GM18517 (cell line): ENCODE data around the gene ANKRD11.
"Not testable (repeated sequence)": the region's sequence is repeated elsewhere in the genome, so short reads cannot be mapped to it uniquely, and the experiment has no call there.

Source experiments
- ATAC-seq: cut with Tn5 transposase; IDR thresholded peaks from one replicate; pipeline ENCODE4 v1.9.1; 2021; ENCODE audit warnings: mild to moderate bottlenecking, moderate library complexity; ENCODE audit not compliant: unreplicated experiment

The ANKRD11 gene

DNA sequence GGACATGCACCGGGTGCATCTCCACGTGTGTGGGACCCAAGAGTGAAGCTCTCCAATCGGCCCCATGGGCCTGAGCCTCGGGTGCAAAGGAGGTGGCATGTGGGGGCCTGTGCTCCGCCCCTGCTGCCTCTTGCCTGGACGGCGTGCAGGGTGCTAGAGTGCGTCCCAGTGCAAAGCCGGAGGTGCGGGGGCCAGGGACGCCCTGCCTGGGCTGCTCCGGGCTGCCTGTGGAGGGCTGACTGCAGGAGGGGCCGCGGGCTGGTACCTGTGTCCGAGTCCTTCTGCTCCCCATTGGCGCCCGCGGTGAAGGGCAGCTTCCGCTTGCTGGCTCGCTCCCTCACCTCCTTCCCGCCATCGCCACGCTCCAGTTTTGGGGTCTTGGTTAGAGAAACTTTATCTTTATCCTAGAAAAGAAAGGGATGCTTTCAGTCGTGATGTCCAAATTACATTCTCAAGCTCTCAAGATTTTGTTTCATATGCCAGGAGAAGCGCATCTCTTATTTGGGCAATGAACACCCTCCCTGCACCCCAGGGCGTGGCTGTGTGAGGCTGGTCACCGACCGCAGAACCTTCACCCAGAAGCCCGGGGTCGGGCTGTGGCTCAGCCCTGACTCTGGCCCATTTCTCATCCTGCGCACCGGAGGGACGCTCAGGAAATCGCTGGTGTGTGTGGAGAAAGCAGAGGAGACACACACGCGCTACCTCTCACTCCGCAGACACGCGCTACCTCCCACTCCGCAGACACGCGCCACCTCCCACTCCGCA, 185.2 kb downstream of the ANKRD11 start:
- ATAC-seq, result no peak

DNA sequence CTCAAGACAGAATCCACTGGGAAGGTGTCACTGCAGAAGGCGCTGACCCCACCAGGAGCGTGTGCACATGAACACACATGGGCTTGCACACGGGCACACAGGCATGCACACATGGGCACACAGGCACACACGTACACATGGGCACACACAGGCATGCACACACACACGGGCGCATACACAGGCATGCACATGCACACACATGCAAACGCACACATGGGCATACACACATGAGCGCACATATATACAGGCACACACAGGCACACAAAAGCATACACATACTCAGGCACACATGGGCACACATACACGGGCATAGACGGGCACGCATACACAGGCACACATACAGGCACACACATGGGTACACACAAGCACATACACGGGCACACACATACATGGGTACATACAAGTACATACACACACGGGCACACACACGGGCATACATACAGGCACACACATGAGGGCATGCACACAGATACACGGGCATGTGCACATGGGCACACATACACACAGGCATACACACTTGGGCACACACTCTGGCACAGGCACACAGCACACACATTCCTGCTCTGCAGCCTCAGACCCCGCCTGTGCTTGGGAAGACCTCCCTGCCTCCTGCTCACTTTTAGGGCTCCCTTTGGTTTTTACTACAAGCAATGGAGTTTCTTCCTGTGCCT, 186.0 kb downstream of the ANKRD11 start:
- no peak for ATAC-seq

DNA sequence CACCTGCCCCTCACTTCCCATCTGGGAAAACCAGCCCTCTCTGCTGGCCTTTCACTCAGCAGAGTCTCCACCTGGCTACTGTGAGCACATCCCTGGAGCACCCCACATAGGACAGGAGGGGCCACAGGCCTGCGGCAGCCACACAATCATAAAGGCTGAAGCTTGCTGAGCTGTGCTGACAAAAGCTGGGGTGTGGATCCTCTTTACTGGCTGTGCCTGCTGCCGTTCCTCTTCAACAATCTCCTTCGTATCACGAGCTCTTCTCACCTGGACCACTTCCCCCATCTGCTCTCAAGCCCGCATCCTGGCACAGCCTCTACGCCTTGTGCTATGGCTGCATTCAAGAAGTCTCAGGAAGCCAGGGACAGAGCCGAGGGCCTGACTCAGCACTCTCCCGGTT, 186.7 kb downstream of the ANKRD11 start:
- no peak for ATAC-seq

DNA sequence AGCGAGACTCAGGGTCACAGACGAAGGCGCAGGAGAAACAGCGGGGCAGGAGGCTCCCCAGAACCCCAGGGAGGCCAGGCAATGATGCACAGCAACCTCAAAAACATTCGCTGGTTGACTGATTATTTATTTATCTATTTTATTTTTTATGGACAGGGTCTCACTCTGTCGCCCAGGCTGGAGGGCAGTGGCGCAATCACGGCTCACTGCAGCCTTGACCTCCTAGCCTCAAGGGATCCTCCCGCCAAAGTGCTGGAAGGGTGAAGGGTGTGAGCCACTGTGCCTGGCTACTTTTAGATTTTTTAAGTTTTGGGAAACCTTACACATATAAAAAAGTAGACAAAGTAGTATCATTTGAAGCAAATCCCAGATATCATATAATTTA, 189.4 kb downstream of the ANKRD11 start:
- ATAC-seq, result no peak

GRCh38 chr16:89300311-89300975, 189.9 kb downstream of the ANKRD11 start:
- ATAC-seq, result no peak

DNA sequence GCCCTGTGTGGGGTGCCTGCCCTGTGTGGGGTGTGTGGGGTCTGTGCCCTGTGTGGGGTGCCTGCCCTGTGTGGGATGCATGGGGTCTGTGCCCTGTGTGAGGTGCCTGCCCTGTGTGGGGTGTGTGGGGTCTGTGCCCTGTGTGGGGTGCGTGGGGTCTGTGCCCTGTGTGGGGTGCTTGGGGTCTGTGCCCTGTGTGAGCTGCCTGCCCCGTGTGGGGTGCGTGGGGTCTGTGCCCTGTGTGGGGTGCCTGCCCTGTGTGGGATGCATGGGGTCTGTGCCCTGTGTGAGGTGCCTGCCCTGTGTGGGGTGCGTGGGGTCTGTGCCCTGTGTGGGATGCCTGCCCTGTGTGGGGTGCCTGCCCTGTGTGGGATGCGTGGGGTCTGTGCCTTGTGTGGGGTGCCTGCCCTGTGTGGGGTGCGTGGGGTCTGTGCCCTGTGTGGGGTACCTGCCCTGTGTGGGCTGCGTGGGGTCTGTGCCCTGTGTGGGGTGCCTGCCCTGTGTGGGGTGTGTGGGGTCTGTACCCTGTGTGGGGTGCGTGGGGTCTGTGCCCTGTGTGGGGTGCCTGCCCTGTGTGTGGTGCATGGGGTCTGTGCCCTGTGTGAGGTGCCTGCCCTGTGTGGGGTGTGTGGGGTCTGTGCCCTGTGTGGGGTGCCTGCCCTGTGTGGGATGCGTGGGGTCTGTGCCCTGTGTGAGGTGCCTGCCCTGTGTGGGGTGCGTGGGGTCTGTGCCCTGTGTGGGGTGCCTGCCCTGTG, 190.8 kb downstream of the ANKRD11 start:
- ATAC-seq, result not testable (repeated sequence)

DNA sequence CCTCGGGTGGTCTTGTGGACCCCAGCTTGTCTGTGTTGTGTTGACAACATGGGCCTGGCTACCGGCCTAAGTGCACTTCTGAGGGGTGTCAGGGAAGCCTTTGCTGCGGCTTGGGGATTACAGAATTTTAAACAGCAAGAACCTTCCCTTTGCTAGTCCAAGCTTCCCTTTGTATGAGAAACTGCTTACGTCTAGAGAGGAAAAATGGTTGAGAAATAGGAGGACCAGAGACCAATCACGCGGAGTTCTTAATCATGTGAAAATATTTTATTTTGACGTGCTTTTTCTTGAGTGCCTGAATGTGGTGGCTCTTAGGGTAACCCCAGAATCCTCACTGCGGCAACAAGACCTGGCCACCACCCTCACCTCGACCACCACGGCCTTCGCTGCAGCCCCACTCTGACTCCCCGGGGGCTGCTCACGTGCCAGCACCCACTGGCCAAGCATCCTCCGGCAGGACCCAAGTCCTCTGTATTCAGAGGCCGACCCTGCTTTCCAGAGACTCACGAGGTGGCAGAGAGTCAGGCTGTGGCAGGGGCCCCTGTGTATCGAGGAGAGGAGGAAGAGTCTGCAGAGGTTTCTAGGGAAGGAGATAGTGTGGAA, 191.6 kb downstream of the ANKRD11 start:
- no peak for ATAC-seq

DNA sequence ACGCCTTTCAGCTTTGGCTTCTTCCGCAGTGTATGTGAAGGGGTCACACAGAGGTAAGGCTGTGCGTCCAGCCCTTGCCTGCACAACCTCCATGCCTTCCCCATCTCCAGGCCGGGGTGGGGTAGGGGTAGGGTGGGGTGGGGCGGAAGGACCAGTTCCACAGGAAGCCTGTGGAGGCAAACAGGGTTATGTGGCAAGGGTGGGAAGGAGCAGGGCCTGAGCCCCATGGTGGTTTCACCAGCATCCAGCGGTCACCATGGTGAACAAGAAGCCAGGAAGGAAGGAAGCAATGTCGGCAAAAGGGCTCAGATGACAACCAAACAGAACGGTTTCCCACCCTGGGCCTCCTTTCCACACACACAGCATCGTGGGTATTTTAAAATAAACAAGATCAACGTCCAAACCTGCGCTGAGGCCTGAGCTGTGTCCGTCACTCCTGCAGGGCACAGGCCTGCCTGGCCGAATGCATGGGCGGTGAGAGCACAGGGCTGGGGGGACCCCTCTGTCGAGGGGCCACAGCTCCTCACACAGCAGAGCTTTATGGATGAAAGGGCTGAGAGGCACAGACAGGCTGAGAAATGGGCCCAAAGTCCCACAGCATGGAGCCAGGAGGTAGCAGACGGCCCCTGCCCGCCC, 192.3 kb downstream of the ANKRD11 start:
- ATAC-seq, result no peak

DNA sequence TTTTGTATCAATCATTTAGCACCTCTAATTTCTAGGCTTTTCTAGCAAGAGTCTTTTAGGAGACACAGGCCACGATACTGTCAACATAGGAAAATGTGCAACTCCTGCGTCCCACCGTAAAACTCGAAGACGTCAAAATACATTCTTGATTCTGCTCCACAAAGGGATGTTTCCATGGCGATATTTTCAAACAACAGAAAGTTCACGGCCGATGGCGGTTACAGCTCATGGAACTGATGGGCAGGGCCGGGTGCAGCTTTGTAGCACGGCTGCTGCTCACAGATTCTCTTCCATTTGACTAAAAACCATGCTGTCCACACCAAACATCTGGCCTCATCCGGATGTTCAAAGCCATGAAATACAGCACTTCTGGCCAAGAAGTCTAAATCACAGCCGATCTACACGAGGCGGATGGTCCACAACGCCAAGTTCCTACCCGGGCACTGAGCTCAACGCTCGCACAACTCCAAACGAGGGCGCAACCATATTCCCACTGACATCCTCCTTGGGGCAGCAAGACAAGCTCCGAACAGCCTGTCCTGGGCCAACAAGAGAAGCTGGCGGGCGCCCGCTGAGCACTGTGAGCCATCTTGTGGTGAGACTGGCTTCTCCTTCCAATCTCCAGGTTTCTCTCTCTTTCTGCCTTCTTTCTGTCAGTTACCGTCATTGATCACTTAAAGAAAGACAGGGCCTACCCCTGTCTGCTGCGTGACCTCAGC, 193.0 kb downstream of the ANKRD11 start:
- no peak for ATAC-seq

GRCh38 chr16:89295915-89296314, 194.4 kb downstream of the ANKRD11 start:
- no peak for ATAC-seq

GRCh38 chr16:89295071-89295900, 195.1 kb downstream of the ANKRD11 start:
- ATAC-seq, result no peak

DNA sequence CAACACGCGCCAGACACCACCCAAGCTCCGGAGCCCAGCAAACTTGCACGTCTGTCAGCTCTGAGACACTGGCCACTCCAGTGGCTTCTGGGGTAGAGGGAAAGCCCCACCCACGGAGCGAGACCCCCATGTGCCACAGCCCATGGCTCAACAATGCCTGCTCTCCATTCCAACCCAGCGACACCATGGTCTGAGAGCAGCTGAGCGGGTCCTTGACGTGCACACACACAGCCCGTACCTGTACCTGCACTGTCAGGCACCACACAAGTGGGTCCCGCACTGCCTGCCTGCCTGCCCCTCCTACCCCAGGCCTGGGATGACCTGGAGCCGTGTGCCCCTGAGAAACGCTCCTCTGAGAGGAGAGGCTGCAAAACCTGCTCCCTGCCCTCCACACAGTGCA, 195.9 kb downstream of the ANKRD11 start:
- no peak for ATAC-seq

- no peak for ATAC-seq
Measured at GRCh38 chr16:89293276-89294143, 196.9 kb downstream of the ANKRD11 start.

- no peak for ATAC-seq
Measured at GRCh38 chr16:89292443-89293078, 197.8 kb downstream of the ANKRD11 start.

DNA sequence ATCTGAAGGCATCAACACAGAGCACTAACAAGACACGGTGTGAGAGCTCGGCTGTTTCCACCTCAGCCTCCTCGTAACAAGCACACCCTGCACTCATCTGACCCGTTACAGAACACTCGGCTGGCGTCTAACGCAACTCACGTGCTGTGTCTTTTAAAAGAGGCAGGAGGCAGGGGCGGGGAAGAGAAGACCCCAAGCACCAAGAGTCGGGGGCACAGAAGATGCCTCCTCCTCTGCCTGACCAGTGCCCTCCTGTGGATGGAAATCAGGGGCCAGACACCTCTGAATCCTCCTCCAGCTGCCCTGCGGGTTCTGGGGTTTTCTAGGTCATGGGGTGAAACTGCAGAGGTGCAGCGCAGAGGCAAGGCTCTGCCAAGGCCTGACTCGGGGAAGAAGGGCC, 198.6 kb downstream of the ANKRD11 start:
- no peak for ATAC-seq

DNA sequence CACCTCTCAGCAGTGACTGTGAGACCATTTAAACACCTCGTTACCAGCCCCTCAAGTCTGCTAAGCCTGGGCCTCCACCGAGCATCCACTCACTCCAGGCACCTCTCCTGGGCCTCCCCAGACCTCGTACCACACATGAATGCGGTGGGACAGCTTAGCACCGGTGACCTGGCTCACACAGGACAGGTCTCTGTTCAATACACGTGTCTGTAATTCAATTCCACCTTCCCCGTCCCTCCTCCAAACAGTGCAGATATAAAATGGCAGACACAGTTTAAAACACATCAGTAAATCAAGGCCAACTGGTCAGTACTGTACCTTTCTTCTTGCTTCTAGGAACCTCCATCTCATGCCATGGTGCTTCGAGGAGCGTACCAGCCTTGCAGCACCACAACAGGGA, 199.0 kb downstream of the ANKRD11 start:
- no peak for ATAC-seq

DNA sequence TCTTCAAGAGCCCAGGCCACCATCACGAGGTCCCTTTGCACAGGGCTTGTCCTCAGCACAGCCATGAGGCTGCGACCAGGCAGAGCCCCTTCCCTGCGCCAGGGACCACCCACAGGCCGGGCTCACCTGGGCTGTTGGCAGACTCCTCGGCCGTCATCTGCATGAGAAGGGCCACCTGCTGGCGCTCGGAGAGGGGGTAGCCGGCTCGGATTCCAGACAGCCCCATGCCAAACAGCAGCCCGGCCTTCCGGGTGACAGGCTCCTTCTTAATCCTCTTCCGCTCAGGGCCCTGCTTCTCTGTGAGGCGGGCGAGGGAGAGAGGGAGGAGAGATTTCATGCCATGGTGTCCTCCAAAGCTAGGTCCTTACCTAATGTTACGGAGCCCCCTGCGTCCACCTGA, 199.5 kb downstream of the ANKRD11 start:
- no peak for ATAC-seq

GRCh38 chr16:89290472-89290871, 199.9 kb downstream of the ANKRD11 start:
- ATAC-seq, result no peak
